GM13976 (cell line): ENCODE measurements around the gene MKS1.

ENCODE experiments used
- DNase-seq: peaks from one replicate; pipeline ENCODE4 v3.0.0; 2012; ENCODE audit warnings: low spot score
- in situ Hi-C: fragments of 300-500 bp; cut with MboI; formaldehyde crosslinking; loops from one replicate; pipeline ENCODE4 v1.12.0; 2022; ENCODE audit warnings: low sequenced_read_pairs, mixed read lengths, inconsistent platforms; ENCODE audit not compliant: unreplicated experiment
- TF ChIP-seq, protein P1 (sequence below): IDR thresholded peaks from 2 replicates; pipeline ENCODE4 v1.5.1; 2012; ENCODE audit warnings: borderline replicate concordance, mild to moderate bottlenecking; ENCODE audit not compliant: insufficient read depth; ENCODE audit errors: extremely low read depth, missing control alignments, control extremely low read depth

Gene MKS1

DNA sequence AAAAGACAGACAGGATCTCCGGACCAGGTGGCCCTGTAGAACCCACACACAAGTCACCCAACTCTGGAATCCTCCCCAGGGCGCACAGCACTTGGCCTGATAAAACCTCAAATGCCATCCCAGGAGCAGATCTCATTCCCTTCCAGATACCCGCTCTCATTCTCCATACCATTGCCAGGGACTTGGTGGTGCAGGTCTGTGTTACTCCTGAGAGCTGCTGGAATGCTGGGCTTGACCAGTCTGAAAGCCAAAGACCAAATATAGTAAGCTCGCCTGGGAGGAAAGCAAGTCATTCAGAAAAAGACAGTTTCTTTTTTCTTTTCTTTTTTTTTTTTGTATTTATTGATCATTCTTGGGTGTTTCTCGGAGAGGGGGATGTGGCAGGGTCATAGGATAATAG, 10.7 kb downstream of the MKS1 start:
- no peak for DNase-seq
- in situ Hi-C loops, result no loop called here
- TF ChIP-seq, protein P1, sequence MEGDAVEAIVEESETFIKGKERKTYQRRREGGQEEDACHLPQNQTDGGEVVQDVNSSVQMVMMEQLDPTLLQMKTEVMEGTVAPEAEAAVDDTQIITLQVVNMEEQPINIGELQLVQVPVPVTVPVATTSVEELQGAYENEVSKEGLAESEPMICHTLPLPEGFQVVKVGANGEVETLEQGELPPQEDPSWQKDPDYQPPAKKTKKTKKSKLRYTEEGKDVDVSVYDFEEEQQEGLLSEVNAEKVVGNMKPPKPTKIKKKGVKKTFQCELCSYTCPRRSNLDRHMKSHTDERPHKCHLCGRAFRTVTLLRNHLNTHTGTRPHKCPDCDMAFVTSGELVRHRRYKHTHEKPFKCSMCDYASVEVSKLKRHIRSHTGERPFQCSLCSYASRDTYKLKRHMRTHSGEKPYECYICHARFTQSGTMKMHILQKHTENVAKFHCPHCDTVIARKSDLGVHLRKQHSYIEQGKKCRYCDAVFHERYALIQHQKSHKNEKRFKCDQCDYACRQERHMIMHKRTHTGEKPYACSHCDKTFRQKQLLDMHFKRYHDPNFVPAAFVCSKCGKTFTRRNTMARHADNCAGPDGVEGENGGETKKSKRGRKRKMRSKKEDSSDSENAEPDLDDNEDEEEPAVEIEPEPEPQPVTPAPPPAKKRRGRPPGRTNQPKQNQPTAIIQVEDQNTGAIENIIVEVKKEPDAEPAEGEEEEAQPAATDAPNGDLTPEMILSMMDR, result no peak

DNA sequence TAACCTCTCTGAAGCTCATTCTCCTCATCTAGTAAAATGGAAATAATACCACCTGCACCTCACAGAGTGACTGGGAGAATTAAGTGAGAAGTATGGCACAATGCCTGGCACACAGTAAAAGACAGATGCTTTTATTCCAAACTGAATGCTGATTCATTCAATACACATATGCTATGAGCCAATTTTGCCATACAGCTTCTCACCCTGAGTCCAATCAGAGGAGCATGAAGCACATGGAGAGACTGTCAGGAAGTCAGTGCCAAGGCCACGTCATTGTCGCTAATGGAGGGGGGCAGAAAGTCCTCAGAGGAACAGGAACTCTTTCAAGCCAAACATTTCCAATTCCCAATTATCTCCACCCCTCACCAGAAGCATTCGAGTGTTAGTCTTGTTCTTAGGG, 11.6 kb downstream of the MKS1 start:
- no peak for DNase-seq
- in situ Hi-C loops, result no loop called here
- TF ChIP-seq, protein P1, result no peak

DNA sequence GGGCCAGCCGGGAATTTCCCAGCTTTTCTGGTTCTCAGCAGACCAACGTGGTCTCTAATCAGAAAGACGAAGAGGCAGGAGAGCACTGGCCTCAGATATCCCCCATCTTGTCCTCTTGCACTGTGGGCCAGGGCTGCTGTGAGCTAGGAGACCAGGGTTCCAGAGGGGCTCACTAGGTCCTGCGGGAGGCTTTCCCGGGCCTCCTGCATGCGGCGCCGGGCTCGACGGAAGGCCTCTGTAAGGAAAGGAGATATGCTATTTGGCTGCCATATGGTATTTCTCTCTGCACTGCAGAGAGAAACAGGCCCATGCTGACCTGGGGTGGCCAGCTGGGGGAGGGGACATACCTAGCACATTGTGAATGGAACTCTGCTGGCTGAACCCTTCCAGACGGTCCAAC, 13.1 kb downstream of the MKS1 start:
- TF ChIP-seq, protein P1, result no peak
- in situ Hi-C loops, result no loop called here
- DNase-seq, result peak; percentile 8

DNA sequence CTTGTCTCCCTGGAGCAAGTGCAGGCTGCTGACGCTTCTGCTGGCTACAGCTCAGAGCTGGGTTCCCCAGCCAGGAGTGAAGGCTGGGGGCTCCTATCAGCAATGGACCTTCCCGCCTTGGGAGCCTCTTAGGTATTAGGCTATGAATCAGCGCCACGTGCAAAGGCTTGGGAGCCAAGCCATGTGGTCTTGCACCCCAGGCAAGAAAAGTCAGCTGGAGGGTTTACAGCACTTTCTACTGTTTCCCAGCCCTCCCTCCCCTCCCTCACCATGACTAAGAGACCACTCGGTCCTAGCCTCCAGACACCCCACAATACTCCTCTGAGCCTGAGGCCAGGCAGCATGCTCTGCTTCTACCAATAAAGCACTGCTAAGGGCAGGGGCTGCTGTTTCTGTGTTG, 14.3 kb downstream of the MKS1 start:
- peak; percentile 12 for DNase-seq
- TF ChIP-seq, protein P1, result no peak
- in situ Hi-C loops, result no loop called here

DNA sequence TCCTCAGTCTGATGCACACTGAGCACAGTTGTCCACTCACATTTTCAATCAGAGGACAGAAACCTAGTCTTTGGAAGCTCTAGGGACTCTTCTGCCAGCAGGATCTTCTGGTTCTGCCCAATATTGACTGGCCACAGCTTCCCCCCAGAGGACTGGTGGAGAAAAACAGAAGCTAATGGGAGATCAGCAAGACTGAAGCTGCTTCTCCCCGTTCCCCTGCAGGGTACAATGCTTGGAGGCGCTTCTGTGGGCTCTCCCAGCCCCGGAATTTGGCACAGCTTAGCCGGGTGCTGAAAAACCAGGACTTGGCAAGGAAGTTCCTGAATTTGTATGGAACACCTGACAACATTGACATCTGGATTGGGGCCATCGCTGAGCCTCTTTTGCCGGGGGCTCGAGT, 16.2 kb downstream of the MKS1 start:
- DNase-seq, result peak; percentile 10

DNA sequence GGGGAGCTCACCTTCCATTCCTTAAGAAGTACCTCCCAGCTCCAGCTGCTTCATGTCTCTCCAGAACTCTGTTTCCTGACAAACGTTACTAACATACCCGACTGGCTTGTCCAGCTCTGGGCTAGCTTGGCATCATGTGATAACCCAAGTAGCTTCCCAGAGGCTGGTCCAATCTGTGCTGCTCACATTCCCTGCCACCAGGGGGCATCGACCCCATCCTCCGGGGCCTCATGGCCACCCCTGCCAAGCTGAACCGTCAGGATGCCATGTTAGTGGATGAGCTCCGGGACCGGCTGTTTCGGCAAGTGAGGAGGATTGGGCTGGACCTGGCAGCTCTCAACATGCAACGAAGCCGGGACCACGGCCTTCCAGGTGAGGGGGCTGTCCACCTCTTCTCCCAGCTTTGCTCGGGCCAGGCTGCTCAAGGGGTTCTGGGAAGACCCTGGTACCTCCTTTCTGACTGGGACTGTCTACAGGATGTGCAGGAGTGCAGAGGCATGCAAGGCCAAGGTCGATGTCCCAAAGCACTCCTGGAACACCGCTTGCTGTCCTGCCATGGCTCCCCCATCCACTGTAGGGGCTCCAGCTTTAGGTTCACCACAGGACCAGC, 18.9 kb downstream of the MKS1 start:
- DNase-seq, result peak; percentile 78
- in situ Hi-C loops, result no loop called here
- TF ChIP-seq, protein P1, result peak; percentile 55

More for the DNA sequence above, 16.2 kb downstream of the MKS1 start:
- TF ChIP-seq, protein P1, result no peak
- in situ Hi-C loops, result no loop called here
